Right lung (tissue), 5 donors: ENCODE data around the gene MED29. TPM values are rescaled to one million over a fixed set of nuclear protein-coding genes. Genes with fewer than 3 reads are reported as not detected.
"Not testable (repeated sequence)": the region's sequence is repeated elsewhere in the genome, so short reads cannot be mapped to it uniquely, and the experiment has no call there.

Experiments
- DNase-seq, 2 donors: peaks; one replicate each; pipeline ENCODE4 v3.0.0-alpha.2; 2013
- polyA plus RNA-seq, 5 donors: library from polyadenylated mRNA; unstranded; fragments of 120-200 nt; gene quantifications; one replicate each; pipeline versions ENCODE4 v1.2.1 to v1.2.3, GENCODE V29; 2013; ENCODE audit warnings: inconsistent platforms in 1 of 5, low replicate concordance in 1 of 5; ENCODE audit not compliant: insufficient read length in 5 of 5, insufficient read depth in 1 of 5

MED29 gene
- polyA plus RNA-seq, 5 donors: 32.9 to 45.0 (median 34.4) TPM

DNA sequence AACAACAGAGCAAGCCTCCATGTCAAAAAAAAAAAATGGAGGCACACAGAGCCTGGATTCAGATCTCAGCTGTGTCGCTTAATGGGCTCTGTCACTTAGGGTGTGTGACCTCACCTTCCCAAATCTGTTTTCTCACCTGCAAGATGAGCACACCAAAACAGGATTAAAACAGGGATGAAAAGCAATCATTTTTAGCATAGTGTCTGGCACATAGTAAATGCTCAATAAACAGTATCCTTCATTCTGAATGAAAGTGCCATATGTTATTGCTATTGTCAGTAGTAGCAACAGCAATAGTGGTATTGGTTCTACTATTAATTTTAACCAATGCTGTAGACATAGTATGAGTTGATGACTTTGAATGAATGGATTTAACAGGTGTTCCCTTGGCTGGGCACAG is 25.6 kb upstream of the MED29 start:
- DNase-seq: no peak

DNA sequence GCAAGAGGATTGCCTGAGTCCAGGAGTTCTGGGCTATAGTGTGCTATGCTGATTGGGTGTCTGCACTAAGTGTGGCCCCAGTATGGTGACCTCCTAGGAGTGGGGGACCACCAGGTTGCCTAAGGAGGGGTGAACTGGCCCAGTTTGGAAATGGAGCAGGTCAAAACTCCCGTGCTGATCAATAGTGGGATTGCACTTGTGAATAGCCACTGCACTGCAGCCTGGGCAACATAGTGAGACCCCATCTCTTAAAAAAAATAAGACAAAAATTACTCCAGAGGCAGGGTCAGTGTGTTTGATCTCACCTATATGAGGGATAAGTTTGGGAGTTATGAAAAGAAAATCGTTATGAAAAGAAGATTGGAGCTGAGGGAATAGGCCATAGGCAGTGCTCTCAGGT is 22.0 kb upstream of the MED29 start:
- DNase-seq: no peak

DNA sequence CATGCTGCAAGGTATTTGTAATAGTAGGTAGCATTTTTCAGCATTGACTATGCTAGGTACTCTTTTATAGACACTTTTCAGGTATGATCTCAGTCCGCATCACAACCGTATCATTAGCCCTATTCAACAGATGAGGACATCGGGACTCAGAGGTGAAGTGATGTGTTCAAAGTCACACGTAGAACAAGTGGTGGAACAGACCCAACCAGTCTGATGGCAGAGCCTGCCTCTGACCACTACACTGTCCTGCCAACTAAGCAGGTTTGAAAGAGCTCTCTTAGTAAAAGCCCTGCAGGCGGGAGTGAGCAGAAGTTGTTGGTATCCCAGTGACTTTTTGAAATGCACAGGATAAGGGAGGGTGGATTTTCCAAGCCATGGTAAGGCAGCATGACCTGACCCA is 20.4 kb upstream of the MED29 start:
- no peak for DNase-seq

DNA sequence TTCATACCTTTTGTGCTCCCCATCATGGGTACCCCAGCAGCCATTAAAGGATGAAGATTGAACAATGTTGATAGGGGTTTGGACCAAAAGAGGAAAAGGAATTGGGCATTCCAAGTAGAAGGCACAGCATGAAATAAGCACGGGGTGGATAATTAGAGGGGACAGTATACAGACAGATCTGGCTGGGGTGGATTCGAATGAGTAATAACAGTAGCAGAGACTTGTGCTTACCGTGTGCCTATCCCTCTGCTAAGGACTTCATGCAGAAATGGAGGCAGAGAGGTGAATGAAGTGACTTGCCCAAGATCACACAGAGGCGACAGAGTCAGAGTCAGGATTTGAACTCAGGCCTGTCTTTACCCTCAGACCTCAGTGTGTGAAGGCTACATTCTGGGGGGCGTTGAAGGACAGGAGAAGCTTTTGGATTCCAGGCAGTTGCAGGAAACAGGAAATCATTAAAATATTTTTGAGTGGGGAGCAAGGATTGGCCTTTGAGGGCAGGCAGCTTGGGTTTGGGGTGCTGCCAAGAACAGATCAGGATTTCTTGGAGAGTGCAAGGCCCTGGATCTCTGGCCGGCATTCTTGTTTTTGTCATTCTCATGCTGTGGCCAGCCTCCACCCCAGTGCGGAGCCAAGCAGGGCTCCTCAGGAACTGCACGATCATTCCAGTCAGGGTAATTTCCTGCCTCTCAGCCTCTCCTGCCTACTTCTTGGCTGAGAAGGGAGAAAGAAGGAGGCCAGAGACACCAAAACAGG is 19.0 kb upstream of the MED29 start:
- DNase-seq: peak; percentile 90 to 94

DNA sequence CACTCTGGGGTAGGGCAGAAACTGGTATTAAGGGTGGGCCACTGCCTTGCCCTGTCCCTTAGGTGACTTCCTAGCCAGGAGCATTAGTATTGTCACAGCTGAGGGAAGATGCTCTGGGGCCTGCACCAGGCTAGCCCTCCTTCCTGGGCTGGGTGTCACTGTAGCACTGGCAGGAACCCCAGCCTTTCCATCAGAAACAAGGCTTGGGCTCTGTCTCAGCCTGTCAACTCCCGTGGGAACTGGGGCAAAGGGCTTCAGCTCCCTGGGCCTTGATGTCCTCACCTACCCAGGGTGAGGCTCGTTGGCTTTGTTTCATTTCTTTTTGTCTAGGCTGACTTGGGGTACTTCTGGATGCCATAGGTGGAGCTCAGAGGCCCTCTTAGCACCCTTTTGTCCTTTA is 18.2 kb upstream of the MED29 start:
- no peak for DNase-seq

DNA sequence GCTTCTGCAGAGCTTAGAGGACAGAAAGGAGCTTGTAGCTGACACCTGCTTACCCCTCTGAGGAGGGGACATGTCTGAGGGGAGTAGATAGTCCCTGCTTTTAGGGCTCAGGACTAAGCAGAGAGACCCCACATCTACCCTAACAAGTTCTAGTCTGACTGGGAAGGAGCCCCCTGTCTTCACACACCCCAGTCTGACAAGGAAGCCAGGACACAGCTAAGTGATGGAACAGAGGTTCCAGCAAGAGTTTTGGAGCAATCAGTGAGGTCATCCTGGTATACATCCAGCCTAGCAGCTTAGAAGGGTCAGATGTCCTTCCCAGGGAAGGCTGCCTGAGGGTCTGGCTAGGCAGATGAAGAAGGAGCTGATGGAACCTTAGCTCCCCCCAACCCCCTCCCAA is 15.2 kb upstream of the MED29 start:
- DNase-seq: no peak

DNA sequence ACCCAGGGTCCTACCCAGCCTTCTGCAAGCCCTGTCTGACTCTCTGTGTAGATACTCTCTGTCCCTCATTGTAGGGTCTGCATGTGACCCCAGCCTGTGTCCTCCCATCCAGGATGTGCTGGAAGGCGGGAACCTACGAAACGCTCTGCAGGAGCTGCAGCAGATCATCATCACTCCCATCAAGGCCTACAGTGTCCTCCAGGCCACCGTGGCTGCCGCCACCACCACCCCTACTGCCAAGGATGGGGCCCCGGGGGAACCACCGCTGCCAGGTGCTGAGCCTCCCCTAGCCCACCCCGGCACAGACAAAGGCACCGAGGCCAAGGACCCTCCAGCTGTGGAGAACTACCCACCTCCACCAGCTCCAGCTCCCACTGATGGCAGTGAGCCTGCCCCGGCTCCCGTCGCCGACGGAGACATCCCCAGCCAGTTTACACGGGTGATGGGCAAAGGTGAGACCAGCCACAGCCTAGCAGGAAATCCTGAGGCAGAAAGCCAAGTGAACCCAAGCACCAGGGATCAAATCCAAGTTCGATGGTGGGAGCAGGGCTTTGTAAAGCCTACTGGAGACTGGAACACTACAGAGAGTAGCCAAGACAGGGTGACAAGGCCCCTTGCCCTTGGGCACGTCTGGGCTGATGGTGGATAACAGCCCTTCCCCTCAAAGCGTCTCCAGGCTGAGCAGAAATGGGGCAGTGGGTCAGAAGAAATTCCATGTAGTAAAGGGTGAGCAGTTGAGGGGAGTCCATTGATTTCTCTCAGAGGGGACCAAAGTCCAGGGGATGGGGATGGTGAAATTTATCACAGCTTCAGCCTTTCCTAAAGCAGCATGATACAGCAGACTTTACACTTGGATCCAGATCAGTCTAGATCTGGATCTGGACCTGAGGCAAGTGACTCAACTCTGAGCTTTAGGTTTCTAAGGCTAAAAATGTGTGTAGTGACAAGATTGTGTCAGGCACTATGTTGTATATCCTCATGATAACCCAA is 13.5 kb upstream of the MED29 start:
- no peak for DNase-seq

DNA sequence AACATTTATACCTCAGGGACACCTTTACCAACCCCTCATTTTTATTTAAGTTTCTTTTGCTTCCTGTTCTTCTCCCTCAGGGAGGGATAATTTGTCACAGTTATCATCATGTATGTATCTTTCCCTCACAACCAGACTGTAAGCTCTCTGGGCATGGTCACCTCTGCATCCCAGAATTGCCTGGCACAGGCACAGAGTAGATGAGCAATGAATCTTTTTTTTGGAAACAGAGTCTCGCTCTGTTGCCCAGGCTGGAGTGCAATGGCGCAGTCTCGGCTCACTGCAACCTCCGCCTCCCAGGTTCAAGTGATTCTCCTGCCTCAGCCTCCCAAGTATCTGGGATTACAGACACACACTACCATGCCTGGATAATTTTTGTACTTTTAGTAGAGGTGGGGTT is 11.8 kb upstream of the MED29 start:
- not testable (repeated sequence) for DNase-seq

DNA sequence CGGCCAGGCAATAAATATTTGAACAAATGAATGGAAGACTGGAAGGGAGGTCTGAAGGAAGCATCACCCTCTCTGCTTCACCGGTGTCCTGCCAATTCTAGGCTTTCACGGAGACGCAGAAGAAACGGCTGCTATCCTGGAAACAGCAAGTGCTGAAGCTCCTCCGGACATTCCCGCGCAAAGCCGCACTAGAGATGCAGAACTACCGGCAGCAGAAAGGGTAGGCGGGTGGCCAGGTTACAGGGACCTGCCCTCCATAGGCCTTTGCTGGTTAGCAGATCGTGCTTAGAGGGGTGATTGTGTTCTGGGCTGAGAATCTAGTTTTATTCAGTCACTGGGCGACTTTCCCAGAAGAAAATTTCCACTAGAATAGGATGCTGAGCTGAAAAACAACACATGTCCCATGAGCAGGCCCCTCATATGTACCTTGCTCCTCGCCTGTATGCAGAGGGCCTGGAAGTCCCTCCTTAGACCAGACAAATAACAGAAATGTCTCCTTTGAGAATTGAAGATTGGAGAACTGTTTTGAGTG is 11.2 kb upstream of the MED29 start:
- no peak for DNase-seq

DNA sequence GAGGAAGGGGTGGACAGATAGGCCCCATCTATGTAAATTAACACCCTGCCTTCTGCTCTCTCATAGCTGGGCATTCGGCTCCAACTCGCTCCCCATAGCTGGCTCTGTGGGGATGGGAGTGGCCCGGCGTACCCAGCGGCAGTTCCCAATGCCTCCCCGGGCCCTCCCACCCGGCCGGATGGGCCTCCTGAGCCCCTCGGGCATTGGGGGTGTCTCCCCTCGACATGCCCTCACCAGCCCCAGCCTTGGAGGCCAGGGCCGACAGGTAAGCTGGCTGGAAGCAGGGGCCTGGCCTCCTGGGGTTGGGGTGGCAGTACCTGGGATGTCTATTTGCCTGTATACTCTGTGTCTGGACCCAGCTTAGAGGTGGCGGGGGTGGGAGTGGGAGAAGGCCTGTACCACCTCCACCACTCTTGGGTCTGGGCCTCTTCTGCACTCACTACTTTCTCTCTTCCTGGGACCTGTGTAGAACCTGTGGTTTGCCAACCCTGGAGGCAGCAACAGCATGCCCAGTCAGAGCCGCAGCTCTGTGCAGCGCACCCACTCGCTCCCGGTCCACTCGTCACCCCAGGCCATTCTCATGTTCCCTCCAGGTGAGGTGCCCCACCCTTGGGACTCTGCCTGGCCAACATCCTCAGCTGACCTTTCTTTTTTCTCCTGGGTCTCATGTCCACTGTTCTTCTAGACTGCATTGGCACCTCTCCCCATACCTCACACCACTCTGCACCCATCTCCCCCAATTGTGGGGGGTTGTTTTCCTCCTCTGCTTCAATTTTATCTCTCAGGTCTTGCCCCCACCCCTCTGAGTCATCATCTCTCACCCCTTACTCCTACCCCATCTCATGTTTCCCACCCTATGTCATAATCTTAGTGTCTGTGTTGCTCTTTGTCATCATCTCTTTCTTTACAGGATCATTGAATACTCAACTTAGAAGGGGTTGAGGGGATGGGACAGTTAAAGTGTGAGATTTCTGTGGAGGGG is 10.4 kb upstream of the MED29 start:
- DNase-seq: no peak

DNA sequence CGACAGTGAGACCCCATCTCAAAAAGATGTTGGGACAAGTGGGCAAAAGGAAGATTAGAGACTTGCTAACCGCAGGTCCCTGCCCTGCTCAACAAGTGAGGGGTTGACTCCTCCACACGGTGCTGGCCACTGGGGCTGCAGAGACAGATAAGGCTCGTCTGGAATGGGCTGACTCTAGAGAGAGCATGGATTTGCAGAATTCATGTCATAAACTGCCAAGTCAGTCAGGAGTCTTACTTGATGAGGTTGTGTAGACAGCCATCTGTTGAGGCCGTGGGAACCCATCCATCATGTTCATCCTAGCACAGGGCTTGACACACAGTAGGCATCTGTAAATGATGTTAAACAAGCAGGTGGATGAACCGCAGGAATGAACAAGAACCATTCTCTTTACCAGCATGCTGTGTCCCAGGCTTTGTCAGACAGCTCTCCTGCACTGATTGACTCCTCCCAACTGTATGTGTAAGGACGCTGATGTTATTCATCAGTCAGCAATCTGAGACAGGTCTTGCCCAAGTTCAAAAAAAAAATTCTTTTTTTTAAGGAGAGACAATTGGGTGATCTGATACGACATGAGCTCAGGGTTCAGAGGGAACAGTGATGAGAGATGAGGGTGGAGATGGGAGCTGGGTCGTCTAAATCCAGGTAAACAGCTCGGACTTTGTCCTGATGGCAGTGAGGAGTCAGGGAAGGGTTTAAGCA is 9.1 kb upstream of the MED29 start:
- no peak for DNase-seq

DNA sequence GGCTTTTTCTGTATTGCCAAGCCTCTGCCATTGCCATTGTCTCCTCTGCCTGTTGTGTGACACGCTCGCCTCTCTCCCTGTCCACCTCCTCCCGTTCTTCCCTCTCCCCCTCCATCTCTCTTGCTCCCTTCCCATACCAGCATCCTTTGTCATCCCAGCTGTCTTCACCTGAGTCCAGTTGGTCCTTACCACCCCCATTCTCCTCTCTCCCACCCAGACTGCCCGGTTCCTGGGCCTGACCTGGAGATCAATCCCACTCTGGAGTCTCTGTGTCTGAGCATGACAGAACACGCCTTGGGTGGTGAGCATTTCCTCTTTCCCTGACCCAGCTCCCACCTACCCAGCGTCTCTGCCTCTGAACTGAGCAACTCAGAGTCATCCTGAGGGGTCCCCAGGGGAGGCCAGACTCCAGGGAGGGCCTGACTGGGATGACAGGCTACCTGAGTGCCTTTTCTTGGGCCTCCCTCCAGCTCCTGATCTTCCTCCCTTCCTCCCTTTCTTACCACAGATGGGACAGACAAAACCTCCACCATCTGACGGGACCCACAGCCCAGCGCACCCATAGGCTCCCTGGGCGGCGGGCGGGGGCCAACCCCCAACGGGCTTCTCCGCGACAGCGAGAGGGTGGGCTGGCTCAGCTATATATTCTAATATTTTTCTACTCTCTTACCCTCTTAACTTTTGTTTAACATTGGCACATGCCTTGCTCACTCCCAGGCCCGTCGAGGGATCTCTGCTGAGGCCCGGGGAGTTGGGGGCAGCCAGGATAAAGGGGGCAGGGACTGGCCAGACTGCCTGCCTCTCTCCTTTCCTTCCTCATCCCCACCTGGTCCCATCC is 8.0 kb upstream of the MED29 start:
- no peak for DNase-seq

DNA sequence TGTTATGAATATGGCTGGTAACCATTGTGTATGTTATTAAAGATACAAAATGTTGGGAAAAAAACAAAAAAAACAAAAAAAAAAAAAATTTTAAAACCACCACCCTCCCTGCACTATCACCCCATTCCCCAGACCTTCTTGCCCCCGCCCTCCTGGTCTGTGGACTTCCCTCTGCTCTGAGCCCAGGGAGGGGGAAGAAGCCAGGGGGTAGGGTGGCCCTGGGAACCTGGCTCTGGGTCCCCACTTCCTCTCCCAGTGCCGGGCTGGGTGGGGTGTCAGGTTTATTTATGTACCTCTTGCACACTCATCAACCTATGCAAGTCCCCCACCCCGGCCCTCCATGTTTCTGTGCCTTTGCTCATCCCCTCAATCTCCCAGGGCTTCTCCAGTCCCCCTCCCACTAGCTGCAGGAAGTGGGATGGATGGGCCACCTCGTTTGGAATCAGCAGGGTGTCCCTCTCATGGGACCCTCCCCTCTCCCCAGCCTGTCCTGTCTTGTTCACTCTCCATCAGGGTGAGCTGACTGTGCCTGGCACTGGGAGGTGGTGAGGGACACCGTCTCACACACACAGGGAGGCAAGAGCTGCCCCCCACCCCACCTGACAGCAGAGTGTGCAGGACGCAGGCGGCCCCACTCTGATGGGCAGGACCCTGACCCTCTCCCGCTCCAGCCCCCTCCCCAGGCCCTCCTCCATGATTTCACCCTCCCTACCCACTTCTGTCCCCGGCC is 6.2 kb upstream of the MED29 start:
- no peak for DNase-seq

DNA sequence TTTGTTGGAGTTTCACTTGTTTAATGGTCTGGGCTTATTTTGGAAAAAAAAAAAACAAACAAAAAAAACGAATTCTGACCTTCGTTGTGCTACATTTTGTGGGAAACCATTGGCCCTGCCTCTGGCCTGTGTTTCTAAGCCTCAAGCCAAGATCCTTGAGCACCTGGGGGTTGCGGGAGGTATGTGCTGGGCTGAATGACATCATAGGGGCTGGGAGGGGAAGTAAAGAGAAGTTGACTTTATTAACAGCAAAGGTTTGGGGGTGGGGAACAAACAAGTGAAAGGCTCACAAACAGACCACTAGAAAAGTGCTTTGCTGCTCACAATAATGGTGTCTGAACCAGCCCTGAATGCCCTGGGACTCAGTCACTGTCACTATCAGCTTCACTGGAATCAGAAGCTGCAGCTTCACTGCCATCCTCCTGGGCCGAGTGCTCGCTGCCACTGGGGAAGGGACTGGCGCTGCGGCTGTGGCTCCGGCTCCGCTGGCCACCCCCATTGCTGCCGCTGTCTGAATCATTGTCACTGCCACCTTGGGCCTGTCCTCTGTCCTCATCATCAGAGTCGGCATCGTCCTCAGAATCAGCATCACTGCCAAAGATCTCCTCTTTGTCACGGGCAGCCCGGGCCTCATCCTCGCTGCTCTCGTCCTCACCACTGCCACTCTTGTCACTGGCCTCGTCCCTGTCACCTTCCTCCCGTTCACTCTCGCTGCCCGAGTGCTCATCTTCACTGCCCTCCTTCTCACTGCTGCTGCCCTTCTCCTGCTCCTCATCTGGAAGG is 5.4 kb upstream of the MED29 start:
- DNase-seq: no peak

DNA sequence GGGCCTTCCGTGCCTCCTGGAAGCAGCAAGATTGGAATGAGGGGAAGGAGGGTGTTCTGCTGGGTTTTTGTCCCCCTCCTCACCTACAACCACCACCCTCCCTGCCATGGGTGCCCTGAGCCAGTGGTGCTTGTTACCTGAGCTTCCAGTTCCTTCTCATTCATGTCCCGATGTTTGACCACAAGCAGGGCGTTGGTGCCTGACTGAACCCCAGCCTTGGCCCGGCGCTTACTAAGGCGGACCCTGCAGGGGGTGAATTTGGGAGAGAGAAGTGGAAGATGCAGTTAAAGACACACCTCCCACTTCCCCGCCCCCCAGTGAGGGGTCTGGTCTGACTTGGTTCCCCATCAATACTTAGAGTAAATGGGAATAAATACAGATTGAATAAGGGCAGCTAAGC is 4.6 kb upstream of the MED29 start:
- DNase-seq: no peak

DNA sequence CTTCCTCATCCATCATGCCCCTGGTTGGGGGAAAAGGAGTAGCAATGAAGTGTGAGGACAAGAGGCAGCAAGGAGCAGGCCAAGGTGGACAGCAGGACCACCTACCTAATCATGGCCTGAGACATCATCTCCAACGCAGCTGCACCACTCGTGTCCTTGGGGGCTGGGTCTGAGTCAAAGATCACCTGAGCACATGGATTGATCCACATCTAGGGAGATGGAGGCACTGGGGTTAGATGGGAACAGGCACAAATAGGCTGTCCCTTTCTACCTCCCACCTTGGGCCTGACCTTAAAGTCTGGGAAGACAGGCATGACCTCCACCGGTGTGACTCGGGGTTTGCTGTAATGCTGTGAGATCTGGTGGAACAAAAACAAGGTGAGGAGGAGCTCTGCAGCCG is 2.5 kb upstream of the MED29 start:
- no peak for DNase-seq

DNA sequence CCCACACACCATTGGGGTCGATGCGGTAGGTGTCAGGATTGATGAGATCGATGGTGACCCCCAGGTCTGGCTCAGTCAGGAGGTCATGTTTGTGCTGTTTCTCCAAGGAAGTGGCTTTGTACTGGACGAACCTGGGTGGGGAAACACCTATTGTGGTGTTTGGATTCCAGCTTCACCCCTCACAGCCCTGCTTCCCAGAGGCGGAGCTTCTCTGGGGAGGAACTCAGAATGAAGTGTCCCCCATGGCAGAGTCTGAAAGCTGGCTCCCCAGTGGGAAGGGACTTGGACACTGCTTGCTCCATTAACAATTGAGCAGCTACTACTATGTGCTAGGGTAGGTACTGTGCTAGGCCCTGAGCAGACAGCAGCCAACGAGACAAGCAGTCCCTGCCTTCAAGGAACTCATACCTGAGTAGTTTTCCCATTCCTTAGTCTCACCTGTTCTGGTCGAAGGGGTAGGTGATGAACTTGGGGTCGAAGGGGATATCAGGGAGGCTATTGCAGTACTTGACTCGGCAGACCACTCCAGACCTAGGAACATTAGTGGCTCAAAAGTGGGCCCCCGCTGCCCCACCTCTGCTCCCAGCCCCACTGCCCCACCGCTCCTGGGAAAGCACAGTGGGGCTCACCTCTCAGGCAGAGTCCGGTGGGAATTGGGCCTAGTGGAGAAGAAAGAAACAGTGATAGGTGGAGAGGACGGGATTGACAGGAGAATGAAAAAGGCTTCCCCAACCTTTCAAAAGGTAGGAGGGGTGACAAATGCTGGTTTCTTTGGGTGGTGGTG is 1.4 kb upstream of the MED29 start:
- no peak for DNase-seq

DNA sequence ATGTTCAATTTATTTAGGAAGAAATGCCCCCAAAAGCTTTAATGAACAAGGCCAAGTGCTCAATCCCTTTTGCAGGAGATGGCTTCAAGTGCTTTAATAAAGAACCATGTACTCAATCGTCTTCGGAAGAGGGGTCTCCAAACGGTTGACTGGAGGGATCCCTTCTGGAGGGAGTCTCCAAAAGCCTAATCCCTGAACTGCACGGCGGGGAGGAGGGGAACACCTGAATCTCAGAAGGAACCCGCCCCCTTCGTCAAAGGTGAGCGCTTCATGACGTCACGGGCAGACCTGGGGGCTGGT is 777 bp upstream of the MED29 start:
- DNase-seq: no peak
